ENCODE data around the gene FGF14.

Gene FGF14

DNA sequence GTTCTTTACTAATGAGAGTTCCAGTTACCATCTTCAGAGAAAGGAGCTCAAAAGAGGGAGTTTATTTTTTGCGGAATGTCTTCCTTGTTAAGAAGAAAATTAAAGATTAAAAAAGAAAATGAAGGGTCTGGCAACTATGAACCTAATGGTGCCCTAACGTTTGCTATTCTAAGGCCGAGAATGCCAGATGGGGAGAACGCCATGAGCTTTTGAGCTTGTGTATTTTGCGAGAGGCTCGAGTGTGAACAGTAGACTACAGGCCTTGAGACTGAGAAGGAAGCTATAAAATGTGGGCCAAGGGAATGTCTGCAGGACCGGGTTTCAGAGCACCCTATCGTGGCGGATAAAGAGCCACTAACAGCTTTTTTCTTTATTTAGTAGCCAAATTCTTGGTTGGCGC, 6.7 kb downstream of the FGF14 start:
- WGBS (ENCODE audit: extremely low coverage, insufficient coverage, low lambda C conversion rate): no CpG with 5 or more reads among the region's 10 CpGs
- H3K4me1 ChIP-seq (ENCODE audit: control insufficient read depth, low read depth, low read length): peaks cover 5% of the 10 kb centered on the region
- no peak overlapping the region for H2BK15ac ChIP-seq (replicated peaks; ENCODE audit: low read depth)
- peak overlapping the region; percentile 78 for H4K8ac ChIP-seq (ENCODE audit: low read depth, low read length)
- H3K27me3 ChIP-seq (ENCODE audit: insufficient read depth, low read length, poor library complexity): peaks cover 3% of the 10 kb centered on the region
- H3K4me2 ChIP-seq (ENCODE audit: low read length): peak overlapping the region; percentile 51
- no peak overlapping the region for H3K4me3 ChIP-seq (ENCODE audit: low read length)
- no peaks in the 10 kb centered on the region for H3K79me2 ChIP-seq (ENCODE audit: control insufficient read depth, insufficient read depth, low read length)
- H3K79me1 ChIP-seq (ENCODE audit: low read length): no peaks in the 10 kb centered on the region
- H2BK5ac ChIP-seq (ENCODE audit: low read length): no peak overlapping the region
- H3K4ac ChIP-seq (ENCODE audit: low read depth, low read length): no peak overlapping the region
- no peaks in the 10 kb centered on the region for H3K36me3 ChIP-seq (ENCODE audit: control insufficient read depth, insufficient read depth, low read length)
- no peak overlapping the region for H2BK120ac ChIP-seq (ENCODE audit: low read depth, low read length)
- no peak overlapping the region for H3K27ac ChIP-seq (ENCODE audit: low read depth, low read length)
- peak overlapping the region; percentile 89 for H3K56ac ChIP-seq (ENCODE audit: low read length)
- peak overlapping the region; percentile 91 for H3K9ac ChIP-seq (ENCODE audit: low read length)
- H2AK5ac ChIP-seq (ENCODE audit: low read length): no peak overlapping the region
- H4K5ac ChIP-seq (ENCODE audit: low read length): no peak overlapping the region
- no peak for DNase-seq
- H3K23ac ChIP-seq (ENCODE audit: low read length): no peak overlapping the region
- no peak overlapping the region for H3K18ac ChIP-seq (ENCODE audit: low read length)

DNA sequence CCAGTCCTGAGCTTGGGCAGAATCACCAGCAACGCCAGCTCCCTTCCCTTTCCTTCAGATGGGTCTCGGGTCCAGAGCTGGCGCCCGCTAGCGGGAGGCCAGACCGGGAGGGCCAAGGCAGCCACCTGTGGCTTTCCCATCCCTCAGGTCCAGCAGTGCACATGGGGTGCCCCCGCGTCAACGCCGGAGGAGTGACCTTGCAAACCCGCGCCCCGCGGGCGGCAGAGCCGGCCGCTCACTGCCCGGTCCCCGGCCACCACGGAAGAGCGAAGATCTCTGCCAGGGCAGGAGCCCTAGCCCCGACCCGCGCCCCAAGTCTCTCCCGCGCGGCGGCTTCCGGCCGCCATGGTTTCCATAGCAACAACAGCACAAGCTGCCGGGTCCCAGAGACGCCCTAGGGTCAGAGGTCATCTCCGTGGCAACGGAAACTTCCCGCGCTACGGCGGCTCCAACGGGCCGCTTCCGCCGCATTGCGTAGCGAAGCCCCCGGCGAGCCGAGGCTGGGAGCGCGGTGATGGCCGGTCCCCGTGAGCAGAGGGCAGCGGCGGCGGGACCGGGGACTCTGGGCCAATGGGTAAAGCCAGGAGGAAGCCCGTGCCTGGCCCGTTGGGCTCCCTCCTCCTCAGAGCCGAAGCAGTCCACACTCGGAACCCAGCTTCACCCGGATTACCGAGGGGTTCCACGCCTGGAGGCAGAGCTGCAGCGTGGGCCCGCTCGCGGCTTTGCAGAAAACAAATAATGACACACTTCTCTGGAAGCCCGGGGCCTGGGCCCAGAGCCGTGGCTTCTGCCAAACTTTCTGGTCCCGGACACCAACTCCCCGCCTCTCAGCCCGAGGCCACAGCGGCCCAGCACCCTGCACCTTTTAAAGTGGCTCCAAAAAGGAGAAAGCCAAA, 7.4 kb downstream of the FGF14 start:
- peak overlapping the region; percentile 2 for H3K27ac ChIP-seq (ENCODE audit: low read depth, low read length)

DNA sequence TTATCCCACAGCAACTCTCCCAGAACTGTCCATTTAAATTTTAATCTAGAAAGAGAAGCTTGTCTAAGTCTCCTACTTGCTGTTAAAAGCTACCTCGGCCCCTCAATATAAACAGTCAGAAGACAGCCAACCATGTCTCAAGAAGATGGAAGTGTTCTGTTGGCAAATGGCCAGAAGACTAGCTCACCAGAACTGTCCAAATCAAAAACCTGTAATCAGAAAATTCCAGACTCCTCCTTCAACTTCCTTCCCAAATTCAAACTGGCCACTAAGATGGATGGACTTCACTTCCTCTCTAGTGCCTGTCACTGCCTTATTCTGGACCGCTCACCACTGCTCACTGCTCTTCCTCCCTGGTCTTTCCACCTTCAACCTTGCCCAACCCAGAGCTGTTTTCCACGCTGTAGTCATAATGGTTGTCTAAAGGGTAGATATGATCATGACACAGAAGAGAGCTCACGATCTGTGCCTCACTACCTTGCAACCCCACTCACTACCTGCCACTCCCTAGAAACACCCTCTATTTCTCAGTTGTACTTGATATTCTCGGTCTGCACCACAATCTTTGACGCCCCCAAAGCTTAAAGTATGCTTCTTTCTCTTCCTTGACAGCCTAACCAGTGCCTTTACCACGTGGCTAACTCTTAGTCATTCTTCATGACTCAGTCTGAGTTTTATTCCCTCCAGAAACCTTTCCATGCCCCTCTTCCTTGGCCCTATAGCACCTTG, 9.2 kb downstream of the FGF14 start:
- Histone ChIP-seq H4K5ac (ENCODE audit: low read length) (no peak overlapping the region), H3K27me3 (ENCODE audit: insufficient read depth, low read length, poor library complexity) (no peaks in the 10 kb centered on the region), H3K9ac (ENCODE audit: low read length) (no peak overlapping the region), H3K4ac (ENCODE audit: low read depth, low read length) (no peak overlapping the region), H3K36me3 (ENCODE audit: control insufficient read depth, insufficient read depth, low read length) (no peaks in the 10 kb centered on the region), H3K4me1 (ENCODE audit: control insufficient read depth, low read depth, low read length) (peaks cover 5% of the 10 kb centered on the region), H4K8ac (ENCODE audit: low read depth, low read length) (no peak overlapping the region), H3K23ac (ENCODE audit: low read length) (no peak overlapping the region), H3K27ac (ENCODE audit: low read depth, low read length) (no peak overlapping the region), H3K4me3 (ENCODE audit: low read length) (no peak overlapping the region), H2BK5ac (ENCODE audit: low read length) (no peak overlapping the region), H3K79me1 (ENCODE audit: low read length) (no peaks in the 10 kb centered on the region), H3K56ac (ENCODE audit: low read length) (no peak overlapping the region), H3K4me2 (ENCODE audit: low read length) (no peak overlapping the region), H2BK120ac (ENCODE audit: low read depth, low read length) (no peak overlapping the region), H3K18ac (ENCODE audit: low read length) (no peak overlapping the region), H2AK5ac (ENCODE audit: low read length) (no peak overlapping the region), H3K79me2 (ENCODE audit: control insufficient read depth, insufficient read depth, low read length) (no peaks in the 10 kb centered on the region), H2BK15ac (replicated peaks; ENCODE audit: low read depth) (no peak overlapping the region)
- no peak for DNase-seq
- WGBS (ENCODE audit: extremely low coverage, insufficient coverage, low lambda C conversion rate): no CpG with 5 or more reads among the region's 7 CpGs

More for the DNA sequence above, 7.4 kb downstream of the FGF14 start:
- no peak overlapping the region for H2AK5ac ChIP-seq (ENCODE audit: low read length)
- H4K8ac ChIP-seq (ENCODE audit: low read depth, low read length): peak overlapping the region; percentile 78
- H3K27me3 ChIP-seq (ENCODE audit: insufficient read depth, low read length, poor library complexity): peaks cover under 1% of the 10 kb centered on the region
- no peaks in the 10 kb centered on the region for H3K36me3 ChIP-seq (ENCODE audit: control insufficient read depth, insufficient read depth, low read length)
- peak overlapping the region; percentile 89 for H3K56ac ChIP-seq (ENCODE audit: low read length)
- H2BK5ac ChIP-seq (ENCODE audit: low read length): no peak overlapping the region
- peak; percentile 97 for DNase-seq
- H4K5ac ChIP-seq (ENCODE audit: low read length): no peak overlapping the region
- WGBS (ENCODE audit: extremely low coverage, insufficient coverage, low lambda C conversion rate): no CpG with 5 or more reads among the region's 72 CpGs
- no peak overlapping the region for H2BK120ac ChIP-seq (ENCODE audit: low read depth, low read length)
- peak overlapping the region; percentile 31 for H3K18ac ChIP-seq (ENCODE audit: low read length)
- peak overlapping the region; percentile 51 for H3K4me2 ChIP-seq (ENCODE audit: low read length)
- peaks cover 5% of the 10 kb centered on the region for H3K4me1 ChIP-seq (ENCODE audit: control insufficient read depth, low read depth, low read length)
- peak overlapping the region; percentile 92 for H3K4ac ChIP-seq (ENCODE audit: low read depth, low read length)
- no peaks in the 10 kb centered on the region for H3K79me2 ChIP-seq (ENCODE audit: control insufficient read depth, insufficient read depth, low read length)
- no peak overlapping the region for H3K23ac ChIP-seq (ENCODE audit: low read length)
- H3K9ac ChIP-seq (ENCODE audit: low read length): peak overlapping the region; percentile 91
- no peak overlapping the region for H2BK15ac ChIP-seq (replicated peaks; ENCODE audit: low read depth)
- no peaks in the 10 kb centered on the region for H3K79me1 ChIP-seq (ENCODE audit: low read length)
- peak overlapping the region; percentile 78 for H3K4me3 ChIP-seq (ENCODE audit: low read length)

DNA sequence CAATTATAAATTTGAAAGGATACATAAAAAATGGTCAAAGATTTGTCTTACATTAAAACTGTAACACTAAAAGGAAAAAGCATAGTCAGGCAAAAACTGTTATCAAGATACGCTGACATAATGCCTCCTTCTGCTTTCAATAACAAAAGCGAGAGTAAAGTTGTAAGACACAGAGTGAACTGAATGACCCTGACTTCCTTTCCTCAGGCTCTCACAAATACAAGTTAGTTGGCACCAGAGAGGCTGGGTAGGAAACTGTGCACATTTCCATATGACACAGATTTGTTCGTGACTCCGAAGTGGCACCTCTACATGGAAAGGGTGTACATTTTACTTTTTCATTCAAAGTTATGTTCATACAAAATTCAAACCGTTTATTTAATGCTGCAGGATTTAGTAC, 15.4 kb downstream of the FGF14 start:
- no peaks in the 10 kb centered on the region for H3K79me2 ChIP-seq (ENCODE audit: control insufficient read depth, insufficient read depth, low read length)
- no peaks in the 10 kb centered on the region for H3K4me1 ChIP-seq (ENCODE audit: control insufficient read depth, low read depth, low read length)
- no CpG with 5 or more reads among the region's 5 CpGs for WGBS (ENCODE audit: extremely low coverage, insufficient coverage, low lambda C conversion rate)
- H4K5ac ChIP-seq (ENCODE audit: low read length): no peak overlapping the region
- no peak overlapping the region for H3K4me3 ChIP-seq (ENCODE audit: low read length)
- no peak overlapping the region for H3K9ac ChIP-seq (ENCODE audit: low read length)
- H2BK5ac ChIP-seq (ENCODE audit: low read length): no peak overlapping the region
- H3K56ac ChIP-seq (ENCODE audit: low read length): no peak overlapping the region
- H3K4ac ChIP-seq (ENCODE audit: low read depth, low read length): no peak overlapping the region
- no peak overlapping the region for H2BK120ac ChIP-seq (ENCODE audit: low read depth, low read length)
- no peak overlapping the region for H3K23ac ChIP-seq (ENCODE audit: low read length)
- H3K18ac ChIP-seq (ENCODE audit: low read length): no peak overlapping the region
- H3K27me3 ChIP-seq (ENCODE audit: insufficient read depth, low read length, poor library complexity): no peaks in the 10 kb centered on the region
- H3K27ac ChIP-seq (ENCODE audit: low read depth, low read length): no peak overlapping the region
- no peak overlapping the region for H2AK5ac ChIP-seq (ENCODE audit: low read length)
- no peaks in the 10 kb centered on the region for H3K79me1 ChIP-seq (ENCODE audit: low read length)
- no peak for DNase-seq
- no peak overlapping the region for H2BK15ac ChIP-seq (replicated peaks; ENCODE audit: low read depth)
- no peak overlapping the region for H3K4me2 ChIP-seq (ENCODE audit: low read length)
- H4K8ac ChIP-seq (ENCODE audit: low read depth, low read length): no peak overlapping the region
- H3K36me3 ChIP-seq (ENCODE audit: control insufficient read depth, insufficient read depth, low read length): no peaks in the 10 kb centered on the region

DNA sequence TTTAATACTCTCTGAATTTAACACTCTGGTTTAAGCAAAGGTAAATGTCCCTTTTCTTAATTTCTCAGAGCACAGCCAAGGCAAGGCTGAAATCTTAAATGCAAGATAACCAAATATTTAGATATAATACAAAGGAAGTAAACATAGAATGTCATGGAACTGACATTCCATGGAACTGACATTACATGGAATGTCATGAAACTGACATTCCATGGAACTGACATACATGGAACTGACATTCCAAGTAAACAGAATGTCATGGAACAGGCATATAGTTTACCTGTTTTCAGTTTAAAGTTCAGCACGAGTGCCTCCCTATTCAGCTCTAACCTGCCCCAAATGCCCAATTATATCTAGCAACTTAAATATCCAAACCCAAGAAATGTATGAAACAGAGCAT, 21.8 kb downstream of the FGF14 start:
- H3K4me2 ChIP-seq (ENCODE audit: low read length): no peak overlapping the region
- H3K36me3 ChIP-seq (ENCODE audit: control insufficient read depth, insufficient read depth, low read length): no peaks in the 10 kb centered on the region
- no peak overlapping the region for H4K5ac ChIP-seq (ENCODE audit: low read length)
- H3K56ac ChIP-seq (ENCODE audit: low read length): no peak overlapping the region
- no peaks in the 10 kb centered on the region for H3K4me1 ChIP-seq (ENCODE audit: control insufficient read depth, low read depth, low read length)
- H3K9ac ChIP-seq (ENCODE audit: low read length): no peak overlapping the region
- H3K79me1 ChIP-seq (ENCODE audit: low read length): no peaks in the 10 kb centered on the region
- H3K18ac ChIP-seq (ENCODE audit: low read length): no peak overlapping the region
- no peak overlapping the region for H3K27ac ChIP-seq (ENCODE audit: low read depth, low read length)
- H3K4me3 ChIP-seq (ENCODE audit: low read length): no peak overlapping the region
- no peak overlapping the region for H3K4ac ChIP-seq (ENCODE audit: low read depth, low read length)
- H4K8ac ChIP-seq (ENCODE audit: low read depth, low read length): no peak overlapping the region
- H3K27me3 ChIP-seq (ENCODE audit: insufficient read depth, low read length, poor library complexity): no peaks in the 10 kb centered on the region
- no peaks in the 10 kb centered on the region for H3K79me2 ChIP-seq (ENCODE audit: control insufficient read depth, insufficient read depth, low read length)
- DNase-seq: peak; percentile 8
- H2BK120ac ChIP-seq (ENCODE audit: low read depth, low read length): no peak overlapping the region
- H3K23ac ChIP-seq (ENCODE audit: low read length): no peak overlapping the region
- H2AK5ac ChIP-seq (ENCODE audit: low read length): no peak overlapping the region
- WGBS (ENCODE audit: extremely low coverage, insufficient coverage, low lambda C conversion rate): no CpG with 5 or more reads among the region's 1 CpG
- H2BK5ac ChIP-seq (ENCODE audit: low read length): no peak overlapping the region
- H2BK15ac ChIP-seq (replicated peaks; ENCODE audit: low read depth): no peak overlapping the region
